Measurements from ENCODE around the gene FGD3. TPM values are rescaled to one million over a fixed set of nuclear protein-coding genes. Genes with fewer than 3 reads are reported as not detected.

FGD3 gene
- total and polyA plus RNA-seq, 9 of the 15 experiments (the other 6 are each of a cell fraction or from before 2014, with no cell fraction given) = 0.07 to 1.3 (median 0.29) TPM

GRCh38 chr9:93011114-93011513 is 63.8 kb downstream of the FGD3 start:
- CTCF ChIA-PET (ENCODE audit: low intra/inter-chr PET ratio) = no interaction called here
- ATAC-seq (no peak), FAIRE-seq (no peak), DNase-seq (ENCODE audit: extremely low read depth in 1 of 4, low spot score in 3 of 4) (no peak)
- no peaks in the 10 kb centered on the region for H3K36me3 ChIP-seq (ENCODE audit: control insufficient read depth, insufficient read depth, low read length)
- no peak overlapping the region for H3K4me2 ChIP-seq (ENCODE audit: insufficient read depth, low read length)
- peaks cover 15 to 59% of the 10 kb centered on the region in 2 experiments; a peak in 4 of 5 replicates for H3K27me3 ChIP-seq (ENCODE audit: control insufficient read depth in 2 of 2, insufficient read depth in 2 of 2, low read length in 2 of 2)
- H2AFZ ChIP-seq (ENCODE audit: low read depth, low read length) = no peak overlapping the region
- BruUV-seq (replicated peaks) = no TSS peak
- H3K79me2 ChIP-seq (ENCODE audit: control insufficient read depth, insufficient read depth, low read length) = no peaks in the 10 kb centered on the region
- WGBS (ENCODE audit: insufficient coverage, low coverage, missing lambda C conversion rate) = 15% methylated on average over 7 of the region's 8 CpGs
- POLR2A ChIA-PET = interaction anchor here (0.6 kb wide), 1 partner anchor 15 kb away, joined by 3 read pairs; no protein-coding TSS in a partner anchor
- no peak overlapping the region; a peak in 1 of 4 replicates for H3K9ac ChIP-seq (ENCODE audit: insufficient read depth in 1 of 2, low read depth in 2 of 2, low read length in 2 of 2)
- in situ Hi-C loops (cut with MboI) (loop anchor here (25.0 kb wide), 1 partner anchor 301 kb away; no protein-coding TSS in a partner anchor), intact Hi-C loops (cut with micrococcal nuclease) (no loop called here)
- H4K20me1 ChIP-seq (replicated peaks; ENCODE audit: control insufficient read depth, insufficient read depth, low read length) = peaks cover 7% of the 10 kb centered on the region; the same call in 1 of the 2 replicates
- no peak overlapping the region for H3K4me3 ChIP-seq
- H3K27ac ChIP-seq (ENCODE audit: extremely low read depth, low read depth, low read length) = no peak overlapping the region
- H3K9me1 ChIP-seq (ENCODE audit: control insufficient read depth, insufficient read depth, low read length) = no peaks in the 10 kb centered on the region
- no peaks in the 10 kb centered on the region for H3K9me3 ChIP-seq (replicated peaks; ENCODE audit: control insufficient read depth, insufficient read depth, low read depth, low read length)
- H3K4me1 ChIP-seq (replicated peaks in 1 of 2; ENCODE audit: control insufficient read depth in 2 of 2, insufficient read depth in 2 of 2, low read length in 2 of 2) = peaks cover 0 to 3% of the 10 kb centered on the region in 2 experiments; a peak in 1 of 5 replicates
- TF ChIP-seq EP300 (IDR thresholded peaks at IDR 0.05; ENCODE audit: low read length) (no peak), KHSRP (IDR thresholded peaks at IDR 0.05) (no peak), ZSCAN29 (IDR thresholded peaks at IDR 0.05) (no peak), KLF6 (CRISPR knock-in tag; IDR thresholded peaks at IDR 0.05; ENCODE audit: borderline replicate concordance) (no peak), SRSF9 (IDR thresholded peaks at IDR 0.05; ENCODE audit: borderline replicate concordance, low read depth, low read length) (no peak), JUNB (CRISPR knock-in tag; conservative IDR thresholded peaks at IDR 0.05) (no peak)

Measured in K562 (cell line).